ENCODE data around the gene ABTB2.

Gene ABTB2

GRCh38 chr11:34143048-34143447 is 214.8 kb downstream of the ABTB2 start:
- DNase-seq = no peak

- DNase-seq = no peak
Measured at GRCh38 chr11:34140149-34140548, 217.7 kb downstream of the ABTB2 start.

GRCh38 chr11:34139346-34139745 is 218.5 kb downstream of the ABTB2 start:
- no peak for DNase-seq

- no peak for DNase-seq
Measured at GRCh38 chr11:34136420-34136819, 221.4 kb downstream of the ABTB2 start.

- no peak for DNase-seq
Measured at GRCh38 chr11:34135439-34135838, 222.4 kb downstream of the ABTB2 start.

GRCh38 chr11:34134765-34135164 is 223.0 kb downstream of the ABTB2 start:
- no peak for DNase-seq

GRCh38 chr11:34132261-34132965 is 225.4 kb downstream of the ABTB2 start:
- DNase-seq = no peak

- DNase-seq = no peak
Measured at GRCh38 chr11:34128824-34129223, 229.0 kb downstream of the ABTB2 start.

GRCh38 chr11:34126959-34127848 is 230.6 kb downstream of the ABTB2 start:
- no peak for DNase-seq

- no peak for DNase-seq
Measured at GRCh38 chr11:34124885-34125668, 232.7 kb downstream of the ABTB2 start.

GRCh38 chr11:34120651-34121050 is 237.2 kb downstream of the ABTB2 start:
- no peak for DNase-seq

GRCh38 chr11:34114471-34114870 is 243.3 kb downstream of the ABTB2 start:
- DNase-seq = no peak

GRCh38 chr11:34114014-34114413 is 243.8 kb downstream of the ABTB2 start:
- no peak for DNase-seq

- DNase-seq = no peak
Measured at GRCh38 chr11:34111722-34112270, 246.0 kb downstream of the ABTB2 start.

- no peak for DNase-seq
Measured at GRCh38 chr11:34105957-34106504, 251.8 kb downstream of the ABTB2 start.

- peak; percentile 89 to 94 for DNase-seq
Measured at GRCh38 chr11:34105079-34105956, 252.5 kb downstream of the ABTB2 start, which contains the start of gene NAT10. TSS of gene NAT10 (plus strand) at chr11:34105629. CDS start at chr11:34108226, 2,597 bp downstream.

GRCh38 chr11:34104680-34105078 is 253.1 kb downstream of the ABTB2 start:
- DNase-seq = no peak

Data from hippocampal formation (tissue), 2 donors.